ENCODE results near the gene RNF222.

- TF ChIP-seq POLR2AphosphoS5 (IDR thresholded peaks at IDR 0.05; ENCODE audit: low read depth, low read length) (no peak), TAF1 (IDR thresholded peaks at IDR 0.05; ENCODE audit: borderline replicate concordance, insufficient read depth, low read length) (no peak), REST (IDR thresholded peaks at IDR 0.05; ENCODE audit: insufficient read depth in 1 of 2, low read depth in 2 of 2, low read length in 2 of 2) (no peak), SIN3A (IDR thresholded peaks at IDR 0.05; ENCODE audit: borderline replicate concordance, insufficient read depth, low read length) (no peak), FOXP2 (optimal IDR thresholded peaks at IDR 0.05; ENCODE audit: borderline replicate concordance, extremely low read depth, extremely low read length, insufficient read depth) (no peak)
Observed at GRCh38 chr17:8418471-8418870, 20.8 kb upstream of the RNF222 start.
